Measurements from ENCODE around the gene SCN10A.

The SCN10A gene

GRCh38 chr3:38835939-38836338, 19.9 kb upstream of the SCN10A start:
- TF ChIP-seq CTCF (IDR thresholded peaks at IDR 0.05; ENCODE audit: low read length, missing control alignments), result no peak
- no peak overlapping the region for H3K4me3 ChIP-seq (replicated peaks; ENCODE audit: low read depth, low read length)
- no peak for DNase-seq (ENCODE audit: low read depth)

- no peak overlapping the region for H3K4me3 ChIP-seq (replicated peaks; ENCODE audit: low read depth, low read length)
- TF ChIP-seq CTCF (IDR thresholded peaks at IDR 0.05; ENCODE audit: low read length, missing control alignments), result no peak
- no peak for DNase-seq (ENCODE audit: low read depth)
Measured at GRCh38 chr3:38834717-38835116, 18.7 kb upstream of the SCN10A start.

GRCh38 chr3:38834110-38834509, 18.1 kb upstream of the SCN10A start:
- H3K4me3 ChIP-seq (replicated peaks; ENCODE audit: low read depth, low read length), result no peak overlapping the region
- peak; percentile 90 for DNase-seq (ENCODE audit: low read depth)
- no peak for TF ChIP-seq CTCF (IDR thresholded peaks at IDR 0.05; ENCODE audit: low read length, missing control alignments)

- TF ChIP-seq CTCF (IDR thresholded peaks at IDR 0.05; ENCODE audit: low read length, missing control alignments), result no peak
- peak; percentile 87 for DNase-seq (ENCODE audit: low read depth)
- H3K4me3 ChIP-seq (replicated peaks; ENCODE audit: low read depth, low read length), result no peak overlapping the region
Measured at GRCh38 chr3:38829404-38829803, 13.4 kb upstream of the SCN10A start.

- no peak overlapping the region for H3K4me3 ChIP-seq (replicated peaks; ENCODE audit: low read depth, low read length)
- TF ChIP-seq CTCF (IDR thresholded peaks at IDR 0.05; ENCODE audit: low read length, missing control alignments), result no peak
- no peak for DNase-seq (ENCODE audit: low read depth)
Measured at GRCh38 chr3:38828681-38829080, 12.7 kb upstream of the SCN10A start.

GRCh38 chr3:38827791-38828190, 11.8 kb upstream of the SCN10A start:
- H3K4me3 ChIP-seq (replicated peaks; ENCODE audit: low read depth, low read length), result no peak overlapping the region
- DNase-seq (ENCODE audit: low read depth), result no peak
- TF ChIP-seq CTCF (IDR thresholded peaks at IDR 0.05; ENCODE audit: low read length, missing control alignments), result no peak

GRCh38 chr3:38826001-38826400, 10.0 kb upstream of the SCN10A start:
- no peak overlapping the region for H3K4me3 ChIP-seq (replicated peaks; ENCODE audit: low read depth, low read length)
- TF ChIP-seq CTCF (IDR thresholded peaks at IDR 0.05; ENCODE audit: low read length, missing control alignments), result no peak
- no peak for DNase-seq (ENCODE audit: low read depth)

All from fibroblast of pulmonary artery (primary cell).